Duodenal mucosa (tissue), 2 donors: Measurements from ENCODE around the gene MEIOB.
"Not testable (repeated sequence)": the region's sequence is repeated elsewhere in the genome, so short reads cannot be mapped to it uniquely, and the experiment has no call there.

Experiments
- H3K27ac ChIP-seq: one replicate; pipeline ENCODE4 v1.7.0; 2013; ENCODE audit warnings: low read depth, low read length
- H3K27me3 ChIP-seq, 2 donors: one replicate each; pipeline ENCODE4 v1.7.0; 2013; ENCODE audit warnings: low read length in 2 of 2, control low read depth in 1 of 2; ENCODE audit not compliant: insufficient read depth in 2 of 2, control insufficient read depth in 1 of 2
- H3K36me3 ChIP-seq, 2 donors: one replicate each; pipeline ENCODE4 v1.7.0; 2013; ENCODE audit warnings: low read length in 2 of 2, control low read depth in 1 of 2; ENCODE audit not compliant: insufficient read depth in 2 of 2, control insufficient read depth in 1 of 2
- H3K4me1 ChIP-seq, 2 donors: one replicate each; pipeline ENCODE4 v1.7.0; 2013; ENCODE audit warnings: low read length in 2 of 2, control low read depth in 1 of 2; ENCODE audit not compliant: insufficient read depth in 2 of 2, control insufficient read depth in 1 of 2
- H3K4me3 ChIP-seq, 2 donors: one replicate each; pipeline ENCODE4 v1.7.0; 2013; ENCODE audit warnings: low read length in 2 of 2, low read depth in 1 of 2
- H3K9ac ChIP-seq, 2 donors: one replicate each; pipeline ENCODE4 v1.7.0; 2013; ENCODE audit warnings: low read length in 2 of 2, low read depth in 1 of 2
- H3K9me3 ChIP-seq, 2 donors: one replicate each; pipeline ENCODE4 v1.7.0; 2013; ENCODE audit warnings: low read length in 2 of 2, control low read depth in 1 of 2; ENCODE audit not compliant: control insufficient read depth in 1 of 2

MEIOB gene

GRCh38 chr16:1871974-1872635, at the start of gene MEIOB:
TSS of gene MEIOB (minus strand) at chr16:1872164. CDS start at chr16:1868175, 3,989 bp downstream.
- Histone ChIP-seq H3K27me3 (no peaks in the 10 kb centered on the region), H3K27ac (no peak within 1 kb of the TSS), H3K4me1 (peaks cover 0 to 7% of the 10 kb centered on the region in 2 donors), H3K4me3 (peak within 1 kb of the TSS in 1 of 2 donors; percentile 28), H3K9me3 (no peaks in the 10 kb centered on the region), H3K36me3 (no peaks in the 10 kb centered on the region), H3K9ac (no peak within 1 kb of the TSS)

GRCh38 chr16:1920727-1921171, 48.8 kb upstream of the MEIOB start:
- no peak overlapping the region for H3K4me3 ChIP-seq
- no peak overlapping the region for H3K27ac ChIP-seq
- H3K36me3 ChIP-seq: no peaks in the 10 kb centered on the region
- peaks cover 58 to 67% of the 10 kb centered on the region in 2 donors for H3K27me3 ChIP-seq
- peaks cover 4 to 15% of the 10 kb centered on the region in 2 donors for H3K4me1 ChIP-seq
- H3K9ac ChIP-seq: no peak overlapping the region
- H3K9me3 ChIP-seq: no peaks in the 10 kb centered on the region

- Histone ChIP-seq H3K4me1 (peaks cover 4 to 15% of the 10 kb centered on the region in 2 donors), H3K27me3 (peaks cover 60 to 70% of the 10 kb centered on the region in 2 donors)
- H3K9me3 ChIP-seq, H3K9ac ChIP-seq, H3K4me3 ChIP-seq, H3K36me3 ChIP-seq, H3K27ac ChIP-seq: not testable (repeated sequence)
These were observed 48.2 kb upstream of the MEIOB start for GRCh38 chr16:1920122-1920521.

GRCh38 chr16:1919327-1919998, 47.5 kb upstream of the MEIOB start:
- H3K36me3 ChIP-seq: no peaks in the 10 kb centered on the region
- H3K4me3 ChIP-seq: no peak overlapping the region
- no peak overlapping the region for H3K9ac ChIP-seq
- H3K4me1 ChIP-seq: peaks cover 6 to 17% of the 10 kb centered on the region in 2 donors
- peaks cover 60 to 70% of the 10 kb centered on the region in 2 donors for H3K27me3 ChIP-seq
- no peak overlapping the region for H3K27ac ChIP-seq
- H3K9me3 ChIP-seq: no peaks in the 10 kb centered on the region

- Histone ChIP-seq H3K9me3 (no peaks in the 10 kb centered on the region), H3K27me3 (peaks cover 60 to 68% of the 10 kb centered on the region in 2 donors), H3K27ac (no peak within 1 kb of the TSS), H3K4me3 (no peak within 1 kb of the TSS), H3K36me3 (no peaks in the 10 kb centered on the region), H3K9ac (no peak within 1 kb of the TSS), H3K4me1 (peaks cover 10 to 23% of the 10 kb centered on the region in 2 donors)
These were observed 46.7 kb upstream of the MEIOB start, which contains the start of gene HS3ST6 for GRCh38 chr16:1918351-1919326. TSS of gene HS3ST6 (minus strand) at chr16:1918415. CDS start at chr16:1918323, 92 bp downstream.

- no peaks in the 10 kb centered on the region for H3K36me3 ChIP-seq
- peaks cover 54 to 60% of the 10 kb centered on the region in 2 donors for H3K27me3 ChIP-seq
- no peaks in the 10 kb centered on the region for H3K9me3 ChIP-seq
- peaks cover 15 to 21% of the 10 kb centered on the region in 2 donors for H3K4me1 ChIP-seq
- H3K9ac ChIP-seq: no peak overlapping the region
- no peak overlapping the region for H3K27ac ChIP-seq
- H3K4me3 ChIP-seq: no peak overlapping the region
These were observed 45.8 kb upstream of the MEIOB start for GRCh38 chr16:1917665-1918350.

GRCh38 chr16:1917056-1917664, 45.2 kb upstream of the MEIOB start:
- H3K4me3 ChIP-seq: no peak overlapping the region
- peaks cover 51 to 53% of the 10 kb centered on the region in 2 donors for H3K27me3 ChIP-seq
- no peaks in the 10 kb centered on the region for H3K36me3 ChIP-seq
- H3K27ac ChIP-seq: no peak overlapping the region
- no peaks in the 10 kb centered on the region for H3K9me3 ChIP-seq
- H3K4me1 ChIP-seq: peaks cover 20 to 25% of the 10 kb centered on the region in 2 donors
- H3K9ac ChIP-seq: no peak overlapping the region

GRCh38 chr16:1916640-1916990, 44.7 kb upstream of the MEIOB start:
- Histone ChIP-seq H3K4me3 (no peak overlapping the region), H3K36me3 (no peaks in the 10 kb centered on the region), H3K9me3 (no peaks in the 10 kb centered on the region), H3K9ac (no peak overlapping the region), H3K27ac (no peak overlapping the region), H3K4me1 (peaks cover 26 to 31% of the 10 kb centered on the region in 2 donors), H3K27me3 (peaks cover 51 to 53% of the 10 kb centered on the region in 2 donors)
